Measurements from ENCODE around the gene FLT4.
"Not testable (repeated sequence)": the region's sequence is repeated elsewhere in the genome, so short reads cannot be mapped to it uniquely, and the experiment has no call there.

FLT4 gene

DNA sequence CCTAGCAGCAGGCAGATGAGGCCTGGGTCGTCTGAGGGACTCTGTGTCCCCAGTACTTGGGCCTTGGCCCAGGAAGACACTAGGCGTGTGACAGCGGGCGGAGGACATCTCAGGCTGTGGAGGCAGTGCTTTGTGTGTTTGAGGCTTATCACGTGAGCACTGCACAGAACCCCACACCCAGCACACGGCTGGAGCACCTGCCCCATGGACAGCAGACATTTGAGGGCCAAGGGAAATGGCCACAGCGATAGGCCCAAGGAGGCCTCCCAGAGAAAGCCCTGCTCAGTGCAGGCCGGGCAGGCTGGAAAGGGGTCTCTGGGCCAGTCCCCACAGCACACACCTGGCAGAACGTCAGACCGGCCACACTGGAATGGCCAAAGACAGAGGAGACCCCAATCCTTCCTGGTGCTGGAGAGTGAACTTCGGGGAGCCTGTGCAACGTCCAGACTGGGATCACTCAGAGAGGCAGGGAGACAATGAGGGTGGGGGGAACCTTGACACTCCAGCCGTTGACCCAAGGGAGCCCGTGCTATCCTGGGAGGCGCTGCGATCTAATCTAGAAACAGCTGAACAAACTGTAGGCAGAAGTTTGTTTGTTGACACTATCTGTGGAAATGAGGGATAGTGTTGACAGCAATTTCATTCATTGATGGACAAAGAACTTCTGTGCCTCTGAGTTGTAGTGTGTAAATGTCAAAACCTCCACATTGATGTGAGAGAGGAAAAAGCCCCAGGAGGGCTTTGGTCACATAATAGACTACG is 19.6 kb upstream of the FLT4 start:
- no peak overlapping the region for H3K4me3 ChIP-seq (replicated peaks; ENCODE audit: low read depth, low read length)
- TF ChIP-seq, protein P1, sequence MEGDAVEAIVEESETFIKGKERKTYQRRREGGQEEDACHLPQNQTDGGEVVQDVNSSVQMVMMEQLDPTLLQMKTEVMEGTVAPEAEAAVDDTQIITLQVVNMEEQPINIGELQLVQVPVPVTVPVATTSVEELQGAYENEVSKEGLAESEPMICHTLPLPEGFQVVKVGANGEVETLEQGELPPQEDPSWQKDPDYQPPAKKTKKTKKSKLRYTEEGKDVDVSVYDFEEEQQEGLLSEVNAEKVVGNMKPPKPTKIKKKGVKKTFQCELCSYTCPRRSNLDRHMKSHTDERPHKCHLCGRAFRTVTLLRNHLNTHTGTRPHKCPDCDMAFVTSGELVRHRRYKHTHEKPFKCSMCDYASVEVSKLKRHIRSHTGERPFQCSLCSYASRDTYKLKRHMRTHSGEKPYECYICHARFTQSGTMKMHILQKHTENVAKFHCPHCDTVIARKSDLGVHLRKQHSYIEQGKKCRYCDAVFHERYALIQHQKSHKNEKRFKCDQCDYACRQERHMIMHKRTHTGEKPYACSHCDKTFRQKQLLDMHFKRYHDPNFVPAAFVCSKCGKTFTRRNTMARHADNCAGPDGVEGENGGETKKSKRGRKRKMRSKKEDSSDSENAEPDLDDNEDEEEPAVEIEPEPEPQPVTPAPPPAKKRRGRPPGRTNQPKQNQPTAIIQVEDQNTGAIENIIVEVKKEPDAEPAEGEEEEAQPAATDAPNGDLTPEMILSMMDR (IDR thresholded peaks at IDR 0.05; ENCODE audit: low read depth, low read length, missing control alignments): no peak
- no peak for DNase-seq (ENCODE audit: extremely low read depth, low read depth)

DNA sequence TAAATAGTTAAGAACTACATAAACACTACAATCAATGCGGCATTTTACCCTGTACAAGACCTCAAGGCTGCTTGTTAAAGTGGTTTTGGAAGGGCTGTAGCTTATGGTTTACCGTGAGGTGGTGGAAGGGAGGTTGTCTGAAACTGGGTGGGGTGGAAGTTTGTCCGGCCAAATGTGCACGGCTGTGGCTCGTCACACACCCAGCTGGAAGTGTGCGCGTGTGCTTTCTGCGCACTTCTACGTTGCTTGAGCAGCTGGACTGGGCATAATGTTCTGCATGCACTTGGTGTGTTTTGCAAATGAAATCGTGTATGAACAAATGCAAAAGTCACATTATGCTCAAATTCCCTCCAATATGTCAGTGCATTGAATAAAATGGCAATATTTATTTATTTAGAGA is 17.4 kb upstream of the FLT4 start:
- TF ChIP-seq, protein P1 (IDR thresholded peaks at IDR 0.05; ENCODE audit: low read depth, low read length, missing control alignments): no peak
- no peak for DNase-seq (ENCODE audit: extremely low read depth, low read depth)
- H3K4me3 ChIP-seq (replicated peaks; ENCODE audit: low read depth, low read length): no peak overlapping the region

DNA sequence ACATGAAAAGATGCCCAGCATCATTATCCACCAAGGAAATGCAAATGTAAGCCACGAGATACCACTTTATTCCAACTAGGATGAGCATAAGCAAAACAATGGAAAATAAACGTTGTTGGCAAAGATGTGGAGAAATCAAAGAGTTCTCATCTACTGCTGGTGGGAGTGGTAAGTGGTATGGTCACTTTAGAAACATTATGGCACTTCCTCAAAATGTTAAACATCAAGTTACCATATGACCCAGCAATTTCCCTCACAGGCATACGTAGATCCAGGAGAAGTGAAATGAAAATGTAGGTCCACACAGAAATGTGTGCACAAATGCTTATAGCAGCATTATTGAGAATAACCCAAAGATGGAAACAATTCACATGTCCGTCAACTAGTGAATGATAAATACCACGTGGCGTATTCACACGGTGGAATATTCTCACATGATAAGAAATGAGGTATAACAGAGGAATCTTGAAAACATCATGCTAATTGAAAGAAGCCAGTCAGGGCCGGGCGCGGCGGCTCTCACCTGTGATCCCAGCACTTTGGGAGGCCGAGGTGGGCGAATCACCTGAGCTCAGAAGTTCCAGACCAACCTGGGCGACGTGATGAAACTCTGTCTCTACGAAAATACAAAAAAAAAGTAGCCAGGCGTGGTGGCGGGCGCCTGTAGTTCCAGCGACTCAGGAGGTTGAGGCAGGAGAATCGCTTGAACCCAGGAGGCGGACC is 16.4 kb upstream of the FLT4 start:
- DNase-seq (ENCODE audit: extremely low read depth, low read depth): no peak
- TF ChIP-seq, protein P1 (IDR thresholded peaks at IDR 0.05; ENCODE audit: low read depth, low read length, missing control alignments): no peak
- H3K4me3 ChIP-seq (replicated peaks; ENCODE audit: low read depth, low read length): no peak overlapping the region

DNA sequence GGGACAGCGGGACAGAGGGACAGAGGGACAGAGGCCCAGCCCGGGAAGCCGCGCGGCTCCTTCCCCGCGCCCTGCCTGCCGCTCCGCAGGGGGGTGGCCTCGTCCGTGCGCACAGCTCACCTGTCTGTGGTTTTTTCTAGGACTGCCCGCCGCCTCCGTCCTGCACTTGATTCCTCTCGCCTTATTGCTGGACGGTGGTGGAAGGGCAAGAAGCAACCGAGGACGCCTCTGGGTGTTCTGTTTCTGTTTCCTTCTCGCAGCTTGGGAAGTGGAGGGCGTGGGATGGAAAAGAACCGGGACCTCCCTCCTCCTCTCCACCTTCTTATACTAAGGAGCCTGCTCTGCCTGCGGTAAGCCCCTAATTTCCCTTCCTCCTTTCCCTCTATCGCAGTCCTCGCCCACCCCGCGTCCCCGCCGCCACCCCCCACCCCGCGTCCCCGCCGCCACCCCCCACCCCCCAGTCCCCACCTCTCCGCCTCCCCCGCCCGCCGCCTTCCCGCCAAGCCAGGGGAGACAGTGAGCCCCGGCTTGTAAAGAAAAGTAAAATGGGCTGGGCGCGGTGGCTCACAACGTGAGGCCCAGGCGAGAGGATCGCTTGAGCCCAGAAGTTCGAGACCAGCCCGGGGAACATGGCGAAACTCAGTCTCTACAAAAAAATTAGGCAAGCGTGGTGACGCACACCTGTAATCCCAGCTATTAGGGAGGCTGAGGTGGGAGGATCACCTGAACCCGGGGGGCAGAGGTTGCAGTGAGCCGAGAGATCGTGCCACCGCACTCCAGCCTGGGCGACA is 9.6 kb upstream of the FLT4 start:
- H3K4me3 ChIP-seq (replicated peaks; ENCODE audit: low read depth, low read length): no peak overlapping the region
- DNase-seq (ENCODE audit: extremely low read depth, low read depth): no peak
- TF ChIP-seq, protein P1 (IDR thresholded peaks at IDR 0.05; ENCODE audit: low read depth, low read length, missing control alignments): no peak

DNA sequence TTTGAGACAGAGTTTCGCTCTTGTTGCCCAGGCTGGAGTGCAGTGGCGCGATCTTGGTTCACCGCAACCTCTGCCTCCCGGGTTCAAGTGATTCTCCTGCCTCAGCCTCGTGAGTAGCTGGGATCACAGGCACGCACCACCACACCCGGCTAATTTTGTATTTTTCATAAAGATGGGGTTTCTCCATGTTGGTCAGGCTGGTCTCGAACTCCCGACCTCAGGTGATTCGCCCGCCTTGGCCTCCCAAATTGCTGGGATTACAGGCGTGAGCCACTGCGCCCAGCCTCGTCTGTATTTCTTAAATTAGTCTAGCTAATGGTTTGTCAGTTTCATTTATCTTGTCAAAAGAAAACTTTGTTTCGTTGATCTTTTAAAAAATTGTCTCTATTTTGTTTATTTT is 5.8 kb upstream of the FLT4 start:
- not testable (repeated sequence) for DNase-seq (ENCODE audit: extremely low read depth, low read depth); H3K4me3 ChIP-seq (replicated peaks; ENCODE audit: low read depth, low read length)

DNA sequence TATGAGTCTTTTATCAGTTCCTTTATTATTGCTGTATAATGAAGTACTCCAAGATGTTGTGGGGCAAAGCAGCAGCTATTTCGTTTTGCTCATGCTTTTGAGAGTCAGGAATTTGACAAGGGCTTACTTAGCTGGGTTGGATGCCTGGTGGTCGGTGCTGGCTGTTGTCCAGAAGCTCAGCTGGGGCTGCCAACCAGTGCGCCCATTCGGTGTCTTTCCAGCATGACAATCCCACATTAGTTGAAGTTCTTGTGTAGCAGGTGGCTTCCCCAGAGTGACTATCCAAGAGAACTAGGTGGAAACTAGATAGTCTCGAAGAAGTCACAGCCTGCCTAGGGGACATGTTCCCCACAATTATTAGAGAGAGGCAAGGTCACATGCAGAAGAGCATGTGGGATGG is 3.4 kb upstream of the FLT4 start:
- TF ChIP-seq, protein P1 (IDR thresholded peaks at IDR 0.05; ENCODE audit: low read depth, low read length, missing control alignments): no peak
- no peak for DNase-seq (ENCODE audit: extremely low read depth, low read depth)
- no peak overlapping the region for H3K4me3 ChIP-seq (replicated peaks; ENCODE audit: low read depth, low read length)

DNA sequence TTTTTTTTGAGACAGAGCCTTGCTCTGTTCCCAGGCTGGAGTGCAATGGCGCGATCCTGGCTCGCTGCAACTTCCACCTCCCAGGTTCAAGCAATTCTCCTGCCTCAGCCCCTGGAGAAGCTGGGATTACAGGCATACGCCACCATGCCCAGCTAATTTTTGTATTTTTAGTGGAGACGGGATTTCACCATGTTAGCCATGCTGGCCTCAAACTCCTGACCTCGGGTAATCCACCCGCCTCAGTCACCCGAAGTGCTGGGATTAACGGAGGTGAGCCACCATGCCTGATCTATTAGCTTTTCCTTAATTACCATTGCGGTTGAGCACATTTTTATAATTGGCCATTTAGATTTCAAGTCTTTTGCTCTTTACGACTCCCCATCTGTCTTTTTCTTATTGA is 2.9 kb upstream of the FLT4 start:
- no peak for DNase-seq (ENCODE audit: extremely low read depth, low read depth)
- H3K4me3 ChIP-seq (replicated peaks; ENCODE audit: low read depth, low read length): no peak overlapping the region
- TF ChIP-seq, protein P1 (IDR thresholded peaks at IDR 0.05; ENCODE audit: low read depth, low read length, missing control alignments): no peak
